Measurements from ENCODE around the gene MAB21L2.

GRCh38 chr4:150573534-150573933, 8.4 kb upstream of the MAB21L2 start:
- TF ChIP-seq, protein P1, sequence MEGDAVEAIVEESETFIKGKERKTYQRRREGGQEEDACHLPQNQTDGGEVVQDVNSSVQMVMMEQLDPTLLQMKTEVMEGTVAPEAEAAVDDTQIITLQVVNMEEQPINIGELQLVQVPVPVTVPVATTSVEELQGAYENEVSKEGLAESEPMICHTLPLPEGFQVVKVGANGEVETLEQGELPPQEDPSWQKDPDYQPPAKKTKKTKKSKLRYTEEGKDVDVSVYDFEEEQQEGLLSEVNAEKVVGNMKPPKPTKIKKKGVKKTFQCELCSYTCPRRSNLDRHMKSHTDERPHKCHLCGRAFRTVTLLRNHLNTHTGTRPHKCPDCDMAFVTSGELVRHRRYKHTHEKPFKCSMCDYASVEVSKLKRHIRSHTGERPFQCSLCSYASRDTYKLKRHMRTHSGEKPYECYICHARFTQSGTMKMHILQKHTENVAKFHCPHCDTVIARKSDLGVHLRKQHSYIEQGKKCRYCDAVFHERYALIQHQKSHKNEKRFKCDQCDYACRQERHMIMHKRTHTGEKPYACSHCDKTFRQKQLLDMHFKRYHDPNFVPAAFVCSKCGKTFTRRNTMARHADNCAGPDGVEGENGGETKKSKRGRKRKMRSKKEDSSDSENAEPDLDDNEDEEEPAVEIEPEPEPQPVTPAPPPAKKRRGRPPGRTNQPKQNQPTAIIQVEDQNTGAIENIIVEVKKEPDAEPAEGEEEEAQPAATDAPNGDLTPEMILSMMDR (IDR thresholded peaks at IDR 0.05; ENCODE audit: poor library complexity), result no peak
- TF ChIP-seq EZH2 (IDR thresholded peaks at IDR 0.05; ENCODE audit: borderline replicate concordance) (no peak), EZH2phosphoT487 (IDR thresholded peaks at IDR 0.05; ENCODE audit: low read depth, severe bottlenecking, unreplicated experiment) (no peak)
